Measurements from ENCODE around the gene RPS18. TPM values are rescaled to one million over a fixed set of nuclear protein-coding genes. Genes with fewer than 3 reads are reported as not detected.
A peak's percentile ranks its signal among the peaks of the same experiment; 100 is the strongest.

The RPS18 gene
- total and polyA plus RNA-seq, 2 of the 13 experiments (the other 11 are each of a cell fraction or from before 2014, with no cell fraction given) = 3,896 to 5,806 TPM

DNA sequence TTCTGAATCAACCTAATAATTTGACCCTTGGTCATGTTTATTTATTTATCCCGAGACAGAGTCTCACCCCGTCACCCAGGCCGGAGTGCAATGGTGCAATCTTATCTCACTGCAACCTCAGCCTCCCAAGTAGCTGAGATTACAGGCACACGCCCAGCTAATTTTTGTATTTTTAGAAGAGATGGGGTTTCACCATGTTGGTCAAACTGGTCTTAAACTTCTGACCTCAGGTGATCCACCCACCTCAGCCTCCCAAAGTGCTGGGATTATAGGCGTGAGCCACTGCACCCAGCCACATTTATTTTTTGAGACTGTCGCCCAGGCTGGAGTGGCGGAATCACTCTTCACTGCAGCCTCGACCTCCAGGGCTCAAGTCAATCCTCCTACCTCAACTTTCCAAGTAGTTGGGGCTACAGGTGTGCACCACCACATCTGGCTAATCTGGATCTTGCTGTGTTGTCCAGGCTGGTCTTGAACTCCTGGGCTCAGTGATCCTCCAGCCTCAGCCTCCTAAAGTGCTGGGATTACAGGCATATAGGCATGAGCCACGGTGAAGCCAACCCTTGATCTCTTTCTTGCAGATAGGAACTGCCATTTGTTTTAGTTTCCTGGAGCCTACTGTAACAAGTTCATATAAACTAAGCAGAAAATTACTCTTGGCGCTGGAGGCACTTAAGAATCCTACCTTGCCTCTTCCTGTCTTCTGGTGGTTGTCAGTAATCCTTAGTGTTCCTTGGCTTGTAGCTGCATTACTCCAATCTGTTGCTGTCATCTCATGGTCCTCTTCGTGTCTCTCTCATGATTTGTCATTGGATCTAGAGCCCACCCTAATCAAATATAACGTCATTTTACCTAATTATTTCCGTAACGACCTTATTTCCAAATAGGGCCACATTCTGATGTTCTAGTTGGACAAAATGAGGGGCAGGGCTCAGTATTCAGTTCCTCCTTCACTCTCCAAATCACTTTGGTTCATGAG is 2.3 kb downstream of the RPS18 start (continued):
- TF ChIP-seq, protein P1, sequence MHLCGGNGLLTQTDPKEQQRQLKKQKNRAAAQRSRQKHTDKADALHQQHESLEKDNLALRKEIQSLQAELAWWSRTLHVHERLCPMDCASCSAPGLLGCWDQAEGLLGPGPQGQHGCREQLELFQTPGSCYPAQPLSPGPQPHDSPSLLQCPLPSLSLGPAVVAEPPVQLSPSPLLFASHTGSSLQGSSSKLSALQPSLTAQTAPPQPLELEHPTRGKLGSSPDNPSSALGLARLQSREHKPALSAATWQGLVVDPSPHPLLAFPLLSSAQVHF (CRISPR knock-in tag; IDR thresholded peaks at IDR 0.05) = no peak
- TF ChIP-seq ZNF547 (CRISPR knock-in tag; IDR thresholded peaks at IDR 0.05) (0 out of 2 replicates have a peak, but pooled peaks have one; percentile 27), CBX1 (IDR thresholded peaks at IDR 0.05; ENCODE audit: low read depth) (no peak), KLF11 (CRISPR knock-in tag; IDR thresholded peaks at IDR 0.05) (no peak), ZNF274 (CRISPR knock-in tag; IDR thresholded peaks at IDR 0.05) (no peak), SALL1 (CRISPR knock-in tag; IDR thresholded peaks at IDR 0.05) (0 out of 2 replicates have a peak, but pooled peaks have one; percentile 26), ZNF780A (CRISPR knock-in tag; IDR thresholded peaks at IDR 0.05) (0 out of 2 replicates have a peak, but pooled peaks have one; percentile 35), ASH2L (IDR thresholded peaks at IDR 0.05; ENCODE audit: insufficient read length, low read depth, low read length) (no peak), NAIF1 (CRISPR knock-in tag; IDR thresholded peaks at IDR 0.05; ENCODE audit: borderline replicate concordance) (no peak), SP1 (IDR thresholded peaks at IDR 0.05) (no peak), SP1 (CRISPR knock-in tag; IDR thresholded peaks at IDR 0.05) (no peak), IKZF4 (CRISPR knock-in tag; IDR thresholded peaks at IDR 0.05; ENCODE audit: borderline replicate concordance, low read depth, not compliant biosample characterization) (peak; percentile 55), IKZF1 (IDR thresholded peaks at IDR 0.05) (no peak), PAF1 (CRISPR knock-in tag; IDR thresholded peaks at IDR 0.05) (peak; percentile 79; the same call in 1 of the 2 replicates), SAFB2 (CRISPR knock-in tag; IDR thresholded peaks at IDR 0.05; ENCODE audit: borderline replicate concordance, low read depth) (0 out of 2 replicates have a peak, but pooled peaks have one; percentile 39), ZNF367 (CRISPR knock-in tag; IDR thresholded peaks at IDR 0.05; ENCODE audit: borderline replicate concordance) (no peak), RAD51 (IDR thresholded peaks at IDR 0.05; ENCODE audit: borderline replicate concordance) (no peak), TEAD3 (CRISPR knock-in tag; optimal IDR thresholded peaks at IDR 0.05; ENCODE audit: borderline replicate concordance) (peak; percentile 5), RBFOX2 (IDR thresholded peaks at IDR 0.05; ENCODE audit: low read depth, low read length) (peak; percentile 60; the same call in 1 of the 2 replicates), MEF2D (CRISPR knock-in tag; IDR thresholded peaks at IDR 0.05) (peak; percentile 13; the same call in 1 of the 2 replicates), HOXA5 (CRISPR knock-in tag; IDR thresholded peaks at IDR 0.05) (no peak)
- TF ChIP-seq, protein P2, sequence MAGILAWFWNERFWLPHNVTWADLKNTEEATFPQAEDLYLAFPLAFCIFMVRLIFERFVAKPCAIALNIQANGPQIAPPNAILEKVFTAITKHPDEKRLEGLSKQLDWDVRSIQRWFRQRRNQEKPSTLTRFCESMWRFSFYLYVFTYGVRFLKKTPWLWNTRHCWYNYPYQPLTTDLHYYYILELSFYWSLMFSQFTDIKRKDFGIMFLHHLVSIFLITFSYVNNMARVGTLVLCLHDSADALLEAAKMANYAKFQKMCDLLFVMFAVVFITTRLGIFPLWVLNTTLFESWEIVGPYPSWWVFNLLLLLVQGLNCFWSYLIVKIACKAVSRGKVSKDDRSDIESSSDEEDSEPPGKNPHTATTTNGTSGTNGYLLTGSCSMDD (CRISPR knock-in tag; IDR thresholded peaks at IDR 0.05) = no peak
- TF ChIP-seq, protein P3, sequence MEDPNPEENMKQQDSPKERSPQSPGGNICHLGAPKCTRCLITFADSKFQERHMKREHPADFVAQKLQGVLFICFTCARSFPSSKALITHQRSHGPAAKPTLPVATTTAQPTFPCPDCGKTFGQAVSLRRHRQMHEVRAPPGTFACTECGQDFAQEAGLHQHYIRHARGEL (CRISPR knock-in tag; IDR thresholded peaks at IDR 0.05) = no peak
- TF ChIP-seq, protein P4, sequence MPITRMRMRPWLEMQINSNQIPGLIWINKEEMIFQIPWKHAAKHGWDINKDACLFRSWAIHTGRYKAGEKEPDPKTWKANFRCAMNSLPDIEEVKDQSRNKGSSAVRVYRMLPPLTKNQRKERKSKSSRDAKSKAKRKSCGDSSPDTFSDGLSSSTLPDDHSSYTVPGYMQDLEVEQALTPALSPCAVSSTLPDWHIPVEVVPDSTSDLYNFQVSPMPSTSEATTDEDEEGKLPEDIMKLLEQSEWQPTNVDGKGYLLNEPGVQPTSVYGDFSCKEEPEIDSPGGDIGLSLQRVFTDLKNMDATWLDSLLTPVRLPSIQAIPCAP (CRISPR knock-in tag; IDR thresholded peaks at IDR 0.05; ENCODE audit: low read depth) = no peak
- TF ChIP-seq, protein P5, sequence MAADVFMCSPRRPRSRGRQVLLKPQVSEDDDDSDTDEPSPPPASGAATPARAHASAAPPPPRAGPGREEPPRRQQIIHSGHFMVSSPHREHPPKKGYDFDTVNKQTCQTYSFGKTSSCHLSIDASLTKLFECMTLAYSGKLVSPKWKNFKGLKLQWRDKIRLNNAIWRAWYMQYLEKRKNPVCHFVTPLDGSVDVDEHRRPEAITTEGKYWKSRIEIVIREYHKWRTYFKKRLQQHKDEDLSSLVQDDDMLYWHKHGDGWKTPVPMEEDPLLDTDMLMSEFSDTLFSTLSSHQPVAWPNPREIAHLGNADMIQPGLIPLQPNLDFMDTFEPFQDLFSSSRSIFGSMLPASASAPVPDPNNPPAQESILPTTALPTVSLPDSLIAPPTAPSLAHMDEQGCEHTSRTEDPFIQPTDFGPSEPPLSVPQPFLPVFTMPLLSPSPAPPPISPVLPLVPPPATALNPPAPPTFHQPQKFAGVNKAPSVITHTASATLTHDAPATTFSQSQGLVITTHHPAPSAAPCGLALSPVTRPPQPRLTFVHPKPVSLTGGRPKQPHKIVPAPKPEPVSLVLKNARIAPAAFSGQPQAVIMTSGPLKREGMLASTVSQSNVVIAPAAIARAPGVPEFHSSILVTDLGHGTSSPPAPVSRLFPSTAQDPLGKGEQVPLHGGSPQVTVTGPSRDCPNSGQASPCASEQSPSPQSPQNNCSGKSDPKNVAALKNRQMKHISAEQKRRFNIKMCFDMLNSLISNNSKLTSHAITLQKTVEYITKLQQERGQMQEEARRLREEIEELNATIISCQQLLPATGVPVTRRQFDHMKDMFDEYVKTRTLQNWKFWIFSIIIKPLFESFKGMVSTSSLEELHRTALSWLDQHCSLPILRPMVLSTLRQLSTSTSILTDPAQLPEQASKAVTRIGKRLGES (CRISPR knock-in tag; IDR thresholded peaks at IDR 0.05; ENCODE audit: borderline replicate concordance) = no peak

Data from HepG2 (cell line).